Nephron progenitor cell (in vitro differentiated cells): ENCODE results near the gene INHA.

Experiments
- DNase-seq: peaks from one replicate; pipeline ENCODE4 v3.0.0; 2021
- H3K27ac Mint-ChIP-seq: 2 replicates; pipeline ENCODE4 v1.8.0; 2021; ENCODE audit warnings: mild to moderate bottlenecking, moderate library complexity, mixed read lengths
- H3K27me3 Mint-ChIP-seq: 2 replicates; pipeline ENCODE4 v1.8.0; 2021; ENCODE audit warnings: mild to moderate bottlenecking, low read depth, mixed read lengths; ENCODE audit not compliant: poor library complexity
- H3K36me3 Mint-ChIP-seq: 2 replicates; pipeline ENCODE4 v1.8.0; 2021; ENCODE audit warnings: low read depth, mixed read lengths
- H3K4me1 Mint-ChIP-seq: 2 replicates; pipeline ENCODE4 v1.8.0; 2021; ENCODE audit warnings: mixed read lengths
- H3K4me3 Mint-ChIP-seq: 2 replicates; pipeline ENCODE4 v1.8.0; 2021; ENCODE audit warnings: mild to moderate bottlenecking, moderate library complexity, mixed read lengths
- H3K9me3 Mint-ChIP-seq: 2 replicates; pipeline ENCODE4 v1.8.0; 2021; ENCODE audit warnings: mild to moderate bottlenecking, moderate library complexity, mixed read lengths
- CTCF ChIP-seq: fragments of 200-600 bp; sonication (generic); IDR thresholded peaks from 2 replicates; pipeline ENCODE4 v1.5.0; 2021; ENCODE audit warnings: antibody characterized with exemption

INHA gene

GRCh38 chr2:219622472-219622871 lies 50.4 kb downstream of the INHA start:
- H3K9me3 Mint-ChIP-seq: no peaks in the 10 kb centered on the region
- TF ChIP-seq CTCF: no peak
- H3K4me3 Mint-ChIP-seq: no peak overlapping the region
- DNase-seq: no peak
- H3K4me1 Mint-ChIP-seq: peaks cover 8% of the 10 kb centered on the region
- no peaks in the 10 kb centered on the region for H3K36me3 Mint-ChIP-seq
- H3K27ac Mint-ChIP-seq: no peak overlapping the region
- H3K27me3 Mint-ChIP-seq: peaks cover 64% of the 10 kb centered on the region

GRCh38 chr2:219624565-219624964 lies 52.5 kb downstream of the INHA start:
- H3K4me3 Mint-ChIP-seq: no peak overlapping the region
- DNase-seq: no peak
- H3K36me3 Mint-ChIP-seq: no peaks in the 10 kb centered on the region
- peaks cover 64% of the 10 kb centered on the region for H3K27me3 Mint-ChIP-seq
- H3K4me1 Mint-ChIP-seq: peaks cover 18% of the 10 kb centered on the region
- no peaks in the 10 kb centered on the region for H3K9me3 Mint-ChIP-seq
- no peak for TF ChIP-seq CTCF
- H3K27ac Mint-ChIP-seq: no peak overlapping the region

GRCh38 chr2:219625179-219625578 lies 53.1 kb downstream of the INHA start:
- no peak for TF ChIP-seq CTCF
- peaks cover 64% of the 10 kb centered on the region for H3K27me3 Mint-ChIP-seq

More at GRCh38 chr2:219625179-219625578, 53.1 kb downstream of the INHA start:
- H3K36me3 Mint-ChIP-seq: no peaks in the 10 kb centered on the region
- DNase-seq: no peak
- no peaks in the 10 kb centered on the region for H3K9me3 Mint-ChIP-seq
- no peak overlapping the region for H3K4me3 Mint-ChIP-seq
- no peak overlapping the region for H3K27ac Mint-ChIP-seq
- H3K4me1 Mint-ChIP-seq: peaks cover 21% of the 10 kb centered on the region
